ENCODE data around the gene ZNF782.

DNA sequence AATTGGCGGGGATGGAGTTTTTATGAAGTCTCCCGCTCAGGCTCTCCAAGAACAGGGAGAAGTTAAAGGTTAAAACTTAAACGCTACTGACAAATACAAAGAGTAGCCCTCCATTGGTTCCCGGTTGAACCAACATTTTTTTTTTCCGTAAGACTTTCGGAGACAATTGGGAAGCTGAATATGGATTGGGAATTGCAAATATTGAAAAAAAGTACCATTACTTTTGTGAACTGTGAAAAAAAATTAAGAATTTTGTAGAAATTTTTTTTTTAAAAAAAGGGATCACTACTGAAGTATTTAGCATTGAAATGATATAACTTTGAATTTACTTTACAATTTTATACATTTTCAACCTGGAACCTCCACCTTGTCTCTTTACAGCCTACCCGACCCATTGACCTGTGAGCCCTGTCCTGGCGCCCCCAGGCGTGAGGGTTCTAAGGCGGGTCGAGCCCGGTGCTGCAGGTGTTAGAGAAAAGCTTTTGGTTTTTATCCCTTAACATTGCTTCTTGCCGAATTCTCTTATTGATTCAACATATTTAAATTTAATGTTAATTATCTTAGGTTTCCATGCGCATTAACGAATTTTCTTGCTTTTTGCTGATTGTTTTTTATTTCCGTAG, 448 bp upstream of the ZNF782 start:
- TF ChIP-seq, protein P1, sequence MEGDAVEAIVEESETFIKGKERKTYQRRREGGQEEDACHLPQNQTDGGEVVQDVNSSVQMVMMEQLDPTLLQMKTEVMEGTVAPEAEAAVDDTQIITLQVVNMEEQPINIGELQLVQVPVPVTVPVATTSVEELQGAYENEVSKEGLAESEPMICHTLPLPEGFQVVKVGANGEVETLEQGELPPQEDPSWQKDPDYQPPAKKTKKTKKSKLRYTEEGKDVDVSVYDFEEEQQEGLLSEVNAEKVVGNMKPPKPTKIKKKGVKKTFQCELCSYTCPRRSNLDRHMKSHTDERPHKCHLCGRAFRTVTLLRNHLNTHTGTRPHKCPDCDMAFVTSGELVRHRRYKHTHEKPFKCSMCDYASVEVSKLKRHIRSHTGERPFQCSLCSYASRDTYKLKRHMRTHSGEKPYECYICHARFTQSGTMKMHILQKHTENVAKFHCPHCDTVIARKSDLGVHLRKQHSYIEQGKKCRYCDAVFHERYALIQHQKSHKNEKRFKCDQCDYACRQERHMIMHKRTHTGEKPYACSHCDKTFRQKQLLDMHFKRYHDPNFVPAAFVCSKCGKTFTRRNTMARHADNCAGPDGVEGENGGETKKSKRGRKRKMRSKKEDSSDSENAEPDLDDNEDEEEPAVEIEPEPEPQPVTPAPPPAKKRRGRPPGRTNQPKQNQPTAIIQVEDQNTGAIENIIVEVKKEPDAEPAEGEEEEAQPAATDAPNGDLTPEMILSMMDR (conservative IDR thresholded peaks at IDR 0.05) = no peak
- no peak for TF ChIP-seq EZH2 (IDR thresholded peaks at IDR 0.05; ENCODE audit: low read depth)

All from PC-9 (cell line).